Mammary epithelial cell (primary cell): ENCODE results near the gene INTS2.

ENCODE experiments used
- EZH2 ChIP-seq: IDR thresholded peaks from 2 replicates; pipeline ENCODE4 v1.6.1; 2012; ENCODE audit warnings: low read length, inconsistent platforms, borderline replicate concordance
- TF ChIP-seq, protein P1 (sequence below), 2 donors: IDR thresholded peaks in 1 of 2; conservative IDR thresholded peaks in 1 of 2; 2 replicates each; pipeline ENCODE4 v1.5.1; 2011 to 2012; ENCODE audit warnings: inconsistent platforms in 2 of 2, low read length in 2 of 2, mild to moderate bottlenecking in 2 of 2, control low read depth in 1 of 2, low read depth in 1 of 2; ENCODE audit not compliant: insufficient read depth in 1 of 2; ENCODE audit errors: extremely low read depth in 1 of 2

DNA sequence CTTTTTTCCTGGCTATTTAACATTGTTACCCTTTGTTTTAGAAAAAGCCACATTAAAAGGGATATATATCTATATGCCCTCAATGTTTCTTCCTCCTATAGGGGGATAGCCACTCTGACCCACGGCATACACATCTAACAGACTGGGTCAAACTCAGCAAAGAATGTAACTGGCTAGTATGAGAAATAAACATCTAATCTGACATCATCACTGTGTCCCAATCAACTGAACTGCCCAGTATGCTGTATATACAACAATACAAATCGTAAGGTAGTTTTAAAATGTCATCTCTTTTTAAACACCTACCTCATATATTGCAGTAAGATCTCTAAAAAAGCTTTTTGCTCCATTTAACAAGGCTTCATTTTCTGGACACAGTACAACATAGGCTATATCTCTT, 39.9 kb upstream of the INTS2 start:
- TF ChIP-seq, protein P1, sequence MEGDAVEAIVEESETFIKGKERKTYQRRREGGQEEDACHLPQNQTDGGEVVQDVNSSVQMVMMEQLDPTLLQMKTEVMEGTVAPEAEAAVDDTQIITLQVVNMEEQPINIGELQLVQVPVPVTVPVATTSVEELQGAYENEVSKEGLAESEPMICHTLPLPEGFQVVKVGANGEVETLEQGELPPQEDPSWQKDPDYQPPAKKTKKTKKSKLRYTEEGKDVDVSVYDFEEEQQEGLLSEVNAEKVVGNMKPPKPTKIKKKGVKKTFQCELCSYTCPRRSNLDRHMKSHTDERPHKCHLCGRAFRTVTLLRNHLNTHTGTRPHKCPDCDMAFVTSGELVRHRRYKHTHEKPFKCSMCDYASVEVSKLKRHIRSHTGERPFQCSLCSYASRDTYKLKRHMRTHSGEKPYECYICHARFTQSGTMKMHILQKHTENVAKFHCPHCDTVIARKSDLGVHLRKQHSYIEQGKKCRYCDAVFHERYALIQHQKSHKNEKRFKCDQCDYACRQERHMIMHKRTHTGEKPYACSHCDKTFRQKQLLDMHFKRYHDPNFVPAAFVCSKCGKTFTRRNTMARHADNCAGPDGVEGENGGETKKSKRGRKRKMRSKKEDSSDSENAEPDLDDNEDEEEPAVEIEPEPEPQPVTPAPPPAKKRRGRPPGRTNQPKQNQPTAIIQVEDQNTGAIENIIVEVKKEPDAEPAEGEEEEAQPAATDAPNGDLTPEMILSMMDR (conservative IDR thresholded peaks at IDR 0.05 in 1 of 2, IDR thresholded peaks at IDR 0.05 in 1 of 2; ENCODE audit: extremely low read depth in 1 of 2, insufficient read depth in 1 of 2, low read depth in 1 of 2, low read length in 2 of 2): no peak
- no peak for TF ChIP-seq EZH2
